OCI-LY3 (cell line): Measurements from ENCODE around the gene SPEF2.

Experiments used
- H2AFZ ChIP-seq: fragments of 200-600, 300-600 bp; shearing (Covaris generic); 2 replicates; pipeline ENCODE4 v1.6.0; 2014; ENCODE audit warnings: antibody characterized with exemption, low read depth, low read length
- H3K27ac ChIP-seq: fragments of 200-600, 300-600 bp; sonication (generic); 2 replicates; pipeline ENCODE4 v1.5.1; 2014; ENCODE audit warnings: mild to moderate bottlenecking, low read length, moderate library complexity, mixed read lengths
- H3K27me3 ChIP-seq: fragments of 200-600, 300-600 bp; sonication (generic); 2 replicates; pipeline ENCODE4 v1.6.1; 2014; ENCODE audit warnings: low read depth, low read length, mixed read lengths
- H3K36me3 ChIP-seq: fragments of 200-600, 300-600 bp; sonication (generic); replicated peaks from 2 replicates; pipeline ENCODE3; 2014; ENCODE audit warnings: low read depth, low read length, mixed read lengths
- H3K4me1 ChIP-seq: fragments of 300-600, 200-600 bp; sonication (generic); 2 replicates; pipeline ENCODE4 v1.6.1; 2014; ENCODE audit warnings: low read length, mixed read lengths
- H3K4me2 ChIP-seq: fragments of 200-600, 300-600 bp; sonication (generic); 2 replicates; pipeline ENCODE4 v1.6.1; 2014; ENCODE audit warnings: low read length, mixed read lengths
- H3K4me3 ChIP-seq: fragments of 300-600, 200-600 bp; sonication (generic); 2 replicates; pipeline ENCODE4 v1.5.1; 2014; ENCODE audit warnings: antibody characterized with exemption, mild to moderate bottlenecking, low read length, moderate library complexity
- H3K79me2 ChIP-seq: fragments of 300-600, 200-600 bp; shearing (Covaris generic); 2 replicates; pipeline ENCODE4 v1.6.1; 2014; ENCODE audit warnings: mild to moderate bottlenecking, low read length, mixed read lengths
- H3K9ac ChIP-seq: fragments of 300-600, 200-600 bp; shearing (Covaris generic); 2 replicates; pipeline ENCODE4 v1.6.0; 2014; ENCODE audit warnings: mild to moderate bottlenecking, low read length, moderate library complexity
- H3K9me3 ChIP-seq: fragments of 200-600, 300-600 bp; shearing (Covaris generic); 2 replicates; pipeline ENCODE4 v1.6.1; 2014; ENCODE audit warnings: low read length, mixed read lengths; ENCODE audit not compliant: insufficient read depth
- H4K20me1 ChIP-seq: fragments of 200-600, 300-600 bp; sonication (generic); 2 replicates; pipeline ENCODE4 v1.6.1; 2016; ENCODE audit warnings: low read length, mixed read lengths; ENCODE audit not compliant: insufficient read depth
- EZH2phosphoT487 ChIP-seq: fragments of 200-600 bp; shearing (Covaris generic); IDR thresholded peaks from 2 replicates; pipeline ENCODE4 v1.6.1; 2018; ENCODE audit warnings: antibody characterized with exemption, mixed run types, low read depth
- TF ChIP-seq, protein P1 (sequence below): fragments of 200-600, 300-600 bp; sonication (generic); IDR thresholded peaks from 2 replicates; pipeline ENCODE4 v1.5.1; 2014; ENCODE audit warnings: antibody characterized with exemption, low read length, low read depth

Gene SPEF2

DNA sequence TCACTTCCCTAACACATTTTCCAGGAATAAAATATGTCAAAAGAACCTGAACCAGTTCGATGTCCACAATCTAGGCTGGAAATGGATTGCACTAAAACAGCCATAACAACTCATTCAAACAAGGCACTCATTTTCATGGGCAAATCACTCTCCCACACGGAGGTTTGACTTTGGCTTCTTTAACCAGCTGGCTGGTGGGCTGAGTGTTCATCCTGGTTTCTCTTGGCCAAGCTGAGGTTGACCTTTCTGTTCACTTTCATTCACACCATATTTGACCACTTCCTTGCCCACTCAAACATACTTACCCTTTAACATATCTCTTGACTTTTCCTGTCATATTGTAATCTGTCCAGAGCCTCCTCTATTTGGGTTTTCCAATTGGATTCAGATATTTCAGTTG lies 244.5 kb downstream of the SPEF2 start:
- Histone ChIP-seq H3K4me3 (no peak overlapping the region), H2AFZ (no peak overlapping the region), H3K4me1 (no peaks in the 10 kb centered on the region), H3K9me3 (no peaks in the 10 kb centered on the region), H3K27ac (no peak overlapping the region), H3K36me3 (no peaks in the 10 kb centered on the region), H3K79me2 (no peaks in the 10 kb centered on the region), H3K9ac (no peak overlapping the region), H3K27me3 (no peaks in the 10 kb centered on the region), H3K4me2 (no peak overlapping the region), H4K20me1 (no peaks in the 10 kb centered on the region)
- TF ChIP-seq, protein P1, sequence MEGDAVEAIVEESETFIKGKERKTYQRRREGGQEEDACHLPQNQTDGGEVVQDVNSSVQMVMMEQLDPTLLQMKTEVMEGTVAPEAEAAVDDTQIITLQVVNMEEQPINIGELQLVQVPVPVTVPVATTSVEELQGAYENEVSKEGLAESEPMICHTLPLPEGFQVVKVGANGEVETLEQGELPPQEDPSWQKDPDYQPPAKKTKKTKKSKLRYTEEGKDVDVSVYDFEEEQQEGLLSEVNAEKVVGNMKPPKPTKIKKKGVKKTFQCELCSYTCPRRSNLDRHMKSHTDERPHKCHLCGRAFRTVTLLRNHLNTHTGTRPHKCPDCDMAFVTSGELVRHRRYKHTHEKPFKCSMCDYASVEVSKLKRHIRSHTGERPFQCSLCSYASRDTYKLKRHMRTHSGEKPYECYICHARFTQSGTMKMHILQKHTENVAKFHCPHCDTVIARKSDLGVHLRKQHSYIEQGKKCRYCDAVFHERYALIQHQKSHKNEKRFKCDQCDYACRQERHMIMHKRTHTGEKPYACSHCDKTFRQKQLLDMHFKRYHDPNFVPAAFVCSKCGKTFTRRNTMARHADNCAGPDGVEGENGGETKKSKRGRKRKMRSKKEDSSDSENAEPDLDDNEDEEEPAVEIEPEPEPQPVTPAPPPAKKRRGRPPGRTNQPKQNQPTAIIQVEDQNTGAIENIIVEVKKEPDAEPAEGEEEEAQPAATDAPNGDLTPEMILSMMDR: no peak
- TF ChIP-seq EZH2phosphoT487: no peak

DNA sequence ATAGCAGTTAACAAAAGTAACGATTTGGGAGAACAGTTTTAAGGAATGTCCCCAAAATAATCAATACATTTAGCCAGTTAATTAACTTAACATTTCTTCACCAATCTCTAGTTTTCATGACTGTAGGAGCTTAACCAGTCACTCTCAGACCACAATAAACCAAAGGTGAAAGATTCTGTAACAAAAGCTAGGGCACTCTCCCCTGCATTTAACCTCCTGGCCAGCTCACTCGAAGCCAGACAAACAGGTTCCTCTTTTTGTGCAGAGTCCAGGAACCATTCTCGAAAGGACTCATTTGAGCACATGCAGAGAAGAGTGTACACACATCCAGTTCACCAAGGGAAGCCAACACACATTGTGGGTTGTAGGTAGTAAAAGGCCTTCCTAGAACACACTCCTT lies 245.5 kb downstream of the SPEF2 start:
- H3K4me1 ChIP-seq: no peaks in the 10 kb centered on the region
- H3K9me3 ChIP-seq: no peaks in the 10 kb centered on the region
- H3K27ac ChIP-seq: no peak overlapping the region
- no peaks in the 10 kb centered on the region for H3K36me3 ChIP-seq
- TF ChIP-seq, protein P1: no peak
- TF ChIP-seq EZH2phosphoT487: no peak
- H2AFZ ChIP-seq: no peak overlapping the region
- H3K79me2 ChIP-seq: no peaks in the 10 kb centered on the region
- H3K27me3 ChIP-seq: no peaks in the 10 kb centered on the region
- no peak overlapping the region for H3K4me3 ChIP-seq
- H3K4me2 ChIP-seq: no peak overlapping the region
- no peak overlapping the region for H3K9ac ChIP-seq
- H4K20me1 ChIP-seq: no peaks in the 10 kb centered on the region
